NCI-H82 treated with DMSO at 0.1 percent for 48 hours (cell line): Measurements from ENCODE around the gene GARS1.
"Not testable (repeated sequence)": the region's sequence is repeated elsewhere in the genome, so short reads cannot be mapped to it uniquely, and the experiment has no call there.

Experiments
- DNase-seq: peaks from one replicate; lab custom pipeline; 2025; ENCODE audit not compliant: unreplicated experiment; lab: John Stamatoyannopoulos, UW

GARS1 gene

GRCh38 chr7:30618961-30619360 lies 24.3 kb downstream of the GARS1 start:
- no peak for DNase-seq

- no peak for DNase-seq
Observed at GRCh38 chr7:30625283-30625682, 30.6 kb downstream of the GARS1 start.

GRCh38 chr7:30627026-30627425 lies 32.3 kb downstream of the GARS1 start:
- DNase-seq, result no peak

GRCh38 chr7:30630986-30631385 lies 36.3 kb downstream of the GARS1 start:
- DNase-seq, result no peak

- no peak for DNase-seq
Observed at GRCh38 chr7:30633223-30633622, 38.5 kb downstream of the GARS1 start.

- DNase-seq, result no peak
Observed at GRCh38 chr7:30634193-30634626, 39.5 kb downstream of the GARS1 start.

GRCh38 chr7:30634634-30635201 lies 40.0 kb downstream of the GARS1 start:
- DNase-seq, result no peak

- DNase-seq, result no peak
Observed at GRCh38 chr7:30635798-30636197, 41.1 kb downstream of the GARS1 start.

GRCh38 chr7:30642322-30642721 lies 47.6 kb downstream of the GARS1 start:
- not testable (repeated sequence) for DNase-seq

- DNase-seq, result no peak
Observed at GRCh38 chr7:30642789-30643188, 48.1 kb downstream of the GARS1 start.

- DNase-seq, result no peak
Observed at GRCh38 chr7:30644286-30644955, 49.7 kb downstream of the GARS1 start.

GRCh38 chr7:30645661-30646060 lies 51.0 kb downstream of the GARS1 start:
- DNase-seq, result no peak

GRCh38 chr7:30646154-30646553 lies 51.5 kb downstream of the GARS1 start:
- no peak for DNase-seq

- peak; percentile 31 for DNase-seq
Observed at GRCh38 chr7:30647589-30648364, 53.1 kb downstream of the GARS1 start.

GRCh38 chr7:30648744-30649540 lies 54.3 kb downstream of the GARS1 start:
- no peak for DNase-seq

GRCh38 chr7:30649717-30650420 lies 55.2 kb downstream of the GARS1 start:
- DNase-seq, result peak; percentile 91

GRCh38 chr7:30650421-30650808 lies 55.7 kb downstream of the GARS1 start:
- DNase-seq, result peak; percentile 61

- DNase-seq, result no peak
Observed at GRCh38 chr7:30652132-30652531, 57.5 kb downstream of the GARS1 start.

- no peak for DNase-seq
Observed at GRCh38 chr7:30652698-30653641, 58.3 kb downstream of the GARS1 start.
